Ecto neural progenitor cell (in vitro differentiated cells): ENCODE results near the gene SPRTN.
"Not testable (repeated sequence)": the region's sequence is repeated elsewhere in the genome, so short reads cannot be mapped to it uniquely, and the experiment has no call there.

ENCODE experiments used
- DNase-seq: peaks from one replicate; pipeline ENCODE4 v3.0.0-alpha.2; 2018; ENCODE audit warnings: low spot score

Gene SPRTN

DNA sequence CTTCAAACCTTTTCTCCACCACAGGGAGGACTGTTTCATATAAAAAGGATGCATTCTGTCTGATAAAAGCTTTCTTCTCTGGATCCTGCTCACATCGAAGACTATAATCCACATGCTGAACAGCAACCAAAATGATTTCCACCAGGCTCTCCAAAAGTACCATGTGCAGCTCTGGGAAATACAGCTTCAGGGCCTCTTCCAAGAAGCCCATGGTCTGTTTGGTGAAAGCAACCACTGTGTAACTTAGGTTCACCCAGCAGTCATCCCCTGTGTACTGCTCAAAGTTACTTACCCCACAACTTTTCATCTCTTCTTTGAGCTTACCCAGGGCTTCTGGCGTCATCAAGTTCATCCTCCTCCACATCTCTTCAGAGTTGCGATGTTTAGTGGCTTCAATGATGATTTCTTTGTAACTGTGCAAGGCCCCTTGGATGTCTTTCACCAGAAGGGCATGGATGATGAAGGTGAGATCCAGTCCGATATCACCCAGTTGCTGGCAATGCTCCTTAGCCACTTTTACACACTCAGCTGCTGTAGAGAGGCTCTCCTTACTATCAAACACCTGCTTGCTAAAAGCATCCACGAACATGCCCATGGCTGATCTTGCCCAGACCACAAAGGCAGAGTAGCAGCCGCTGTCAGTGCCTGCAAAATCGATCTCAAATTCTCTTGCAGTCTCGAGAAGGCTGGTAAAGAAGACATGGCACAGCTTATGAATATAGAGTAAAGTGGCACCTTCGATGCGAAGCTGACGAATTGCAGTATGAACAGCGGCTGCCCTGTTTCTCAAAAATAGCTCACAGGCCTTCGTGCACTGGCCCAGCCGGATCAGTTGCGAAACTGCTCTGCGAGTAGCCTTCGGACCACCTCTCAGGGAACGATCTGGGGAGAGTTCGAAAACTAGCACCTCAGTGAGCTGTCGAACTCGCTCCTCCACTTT lies 2.2 kb upstream of the SPRTN start:
- no peak for DNase-seq

DNA sequence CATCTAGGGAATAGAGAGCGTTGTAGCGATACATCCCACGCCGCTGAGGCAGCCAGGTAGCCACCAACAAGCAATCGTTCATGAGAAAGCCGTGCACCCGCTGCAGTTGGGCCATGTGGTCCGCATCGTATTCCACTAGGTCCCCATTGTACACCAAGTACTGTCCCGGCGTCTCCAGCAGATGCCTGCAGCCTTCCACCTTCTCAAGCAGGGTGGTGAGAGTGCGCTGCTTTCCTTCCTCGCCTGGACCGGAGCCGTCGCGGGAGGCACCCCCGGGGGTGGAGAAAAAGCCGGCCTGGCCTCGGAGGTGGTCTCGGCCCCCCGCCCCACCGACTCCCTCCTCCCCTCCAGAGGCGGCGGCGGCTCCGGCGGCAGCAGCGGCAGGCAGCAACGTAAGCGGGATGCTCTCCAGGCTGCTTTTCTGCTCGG lies 1.0 kb upstream of the SPRTN start:
- no peak for DNase-seq

DNA sequence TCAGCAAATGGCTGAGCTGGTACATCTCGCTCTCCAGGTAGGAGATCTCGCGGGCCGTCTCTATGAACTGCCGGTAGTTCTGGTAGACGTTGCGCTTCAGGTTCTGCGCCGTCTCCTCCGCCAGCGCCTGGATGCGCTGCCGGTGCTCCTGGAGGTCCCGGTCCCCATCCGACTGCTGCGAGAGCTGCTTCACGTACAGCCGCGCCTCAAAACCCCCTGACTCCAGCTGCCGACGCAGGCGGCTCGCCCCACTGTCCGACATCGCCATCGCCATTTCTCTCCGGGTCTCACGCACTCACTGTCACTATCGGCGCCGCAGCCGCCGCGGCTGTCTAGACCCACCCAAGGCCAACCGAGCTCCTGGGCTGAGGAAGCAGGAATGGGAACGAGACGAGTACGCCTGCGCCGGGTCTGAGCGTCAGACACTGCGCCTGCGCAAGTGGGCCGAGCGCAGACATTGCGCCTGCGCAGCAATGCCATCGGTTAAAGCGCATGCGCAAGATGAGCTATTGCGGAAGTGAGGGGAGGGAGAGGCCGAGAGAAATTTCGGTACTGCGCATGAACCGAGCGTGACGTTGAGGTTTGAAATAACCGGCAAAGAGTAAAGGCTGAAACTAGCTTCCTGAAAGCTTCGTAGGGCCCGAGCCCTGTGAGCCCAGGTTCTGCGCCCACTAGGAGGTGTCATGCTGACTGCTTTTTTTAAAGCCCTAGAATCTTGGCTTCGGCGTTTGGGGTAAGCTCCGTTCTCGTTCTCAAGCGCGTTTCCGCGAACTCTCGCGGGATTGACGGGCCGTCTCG lies 422 bp upstream of the SPRTN start, which contains the start of gene EXOC8:
EXOC8 (minus strand) TSS at position 381 of the 798 bp plus-strand sequence; CDS start at position 274, 107 bp downstream.
- peak; percentile 99 for DNase-seq

DNA sequence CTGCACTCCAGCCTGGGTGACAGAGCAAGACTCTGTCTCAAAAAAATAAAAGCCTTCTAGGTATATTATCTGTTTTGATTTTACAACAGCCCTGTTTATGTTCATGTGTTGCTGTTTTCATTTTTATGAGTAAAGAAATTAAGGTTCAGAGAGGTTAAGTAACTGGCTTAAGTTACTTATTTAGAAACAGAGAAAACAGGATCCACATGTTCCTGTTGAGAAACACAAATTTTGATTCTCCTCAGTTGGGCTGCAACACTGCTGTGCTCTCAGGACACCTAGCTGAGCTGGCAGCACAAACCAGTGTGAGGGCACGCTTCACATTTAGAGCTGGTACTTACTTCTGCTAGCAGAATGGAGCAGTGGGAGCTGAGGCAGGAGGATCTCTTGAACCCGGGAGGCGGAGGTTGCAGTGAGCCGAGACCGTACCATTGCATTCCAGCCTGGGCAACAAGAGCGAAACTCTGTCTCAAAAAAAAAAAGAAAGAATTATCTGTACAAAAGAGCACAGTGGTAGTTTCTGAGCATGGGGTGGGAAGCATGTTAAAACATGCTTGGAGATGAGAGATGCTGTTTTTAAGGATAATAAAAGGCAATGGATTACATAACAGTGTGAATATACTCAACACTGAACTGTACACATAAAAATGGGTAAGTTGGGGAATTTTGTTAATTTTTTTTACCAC lies 2.4 kb downstream of the SPRTN start:
- DNase-seq: no peak

DNA sequence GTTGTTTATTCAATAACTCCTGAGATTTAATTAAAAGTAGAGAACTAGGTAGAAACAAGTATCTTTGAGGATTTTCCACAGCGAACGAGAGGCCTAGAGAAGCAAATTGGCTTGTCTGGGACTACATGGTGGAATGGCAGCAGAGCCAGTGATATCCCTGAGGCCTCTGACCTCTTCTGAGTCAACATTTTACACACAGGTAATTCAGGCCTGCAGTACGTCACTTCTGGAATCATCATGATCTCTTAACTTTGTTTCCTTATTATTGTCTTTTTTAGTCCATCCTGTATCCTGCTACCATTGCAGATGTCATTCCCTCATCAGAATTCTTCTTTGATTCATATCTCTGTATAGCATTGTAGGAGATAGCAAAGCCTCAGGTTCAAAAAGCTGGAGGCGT lies 9.9 kb downstream of the SPRTN start:
- no peak for DNase-seq

DNA sequence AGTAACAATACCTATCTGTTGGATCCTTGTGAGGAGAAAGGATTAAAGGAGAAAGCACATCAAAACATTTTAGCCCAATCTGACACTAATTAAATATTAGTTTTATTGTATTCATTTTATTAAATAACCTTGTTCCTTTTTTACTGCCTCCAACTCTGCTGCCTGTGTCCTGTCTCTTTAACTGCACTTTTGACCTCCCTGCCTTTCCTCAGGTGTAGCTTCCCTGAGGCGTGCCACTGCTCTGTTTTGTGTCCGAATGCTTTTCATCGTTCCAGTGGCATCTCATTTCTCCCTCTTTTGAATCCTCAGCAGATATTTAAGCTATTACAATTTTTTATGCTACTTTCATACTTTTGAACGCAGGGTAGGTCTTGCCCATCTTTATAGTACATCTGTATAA lies 10.3 kb downstream of the SPRTN start:
- no peak for DNase-seq

DNA sequence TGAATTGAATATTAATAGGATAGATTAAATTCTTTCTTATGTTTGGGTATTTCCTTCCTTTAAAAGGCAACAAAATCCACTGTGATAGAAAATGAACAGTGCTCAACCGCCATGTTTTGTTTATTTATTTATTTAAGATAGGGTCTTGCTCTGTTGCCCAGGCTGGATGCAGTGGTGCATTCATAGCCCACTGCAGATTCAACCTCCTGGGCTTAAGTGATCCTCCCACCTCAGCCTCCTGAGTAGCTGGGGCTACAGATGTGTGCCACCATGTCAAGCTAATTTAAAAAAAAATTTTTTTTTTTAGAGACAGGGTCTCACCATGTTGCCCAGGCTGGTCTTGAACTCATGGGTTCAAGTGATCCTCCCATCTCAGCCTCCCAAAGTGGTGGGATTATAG lies 10.8 kb downstream of the SPRTN start:
- not testable (repeated sequence) for DNase-seq

DNA sequence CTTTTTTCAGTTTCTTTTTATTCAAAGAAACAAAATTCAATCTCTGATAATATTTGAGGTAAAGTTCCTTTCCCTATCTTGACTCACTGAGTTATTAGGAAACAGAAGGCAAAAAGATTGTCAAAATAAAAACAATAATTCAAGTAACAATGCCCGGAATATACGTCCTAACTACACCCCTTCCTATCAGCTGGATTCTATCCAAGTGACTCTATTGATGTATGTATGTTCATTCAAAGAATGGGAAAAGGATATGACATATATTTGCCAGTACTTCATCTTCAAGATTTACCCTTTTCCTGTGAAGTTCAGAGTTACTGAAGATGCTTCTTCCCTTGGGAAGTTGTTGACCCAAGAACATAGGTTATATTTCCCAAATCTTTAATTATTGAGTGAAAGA lies 13.7 kb downstream of the SPRTN start:
- no peak for DNase-seq

DNA sequence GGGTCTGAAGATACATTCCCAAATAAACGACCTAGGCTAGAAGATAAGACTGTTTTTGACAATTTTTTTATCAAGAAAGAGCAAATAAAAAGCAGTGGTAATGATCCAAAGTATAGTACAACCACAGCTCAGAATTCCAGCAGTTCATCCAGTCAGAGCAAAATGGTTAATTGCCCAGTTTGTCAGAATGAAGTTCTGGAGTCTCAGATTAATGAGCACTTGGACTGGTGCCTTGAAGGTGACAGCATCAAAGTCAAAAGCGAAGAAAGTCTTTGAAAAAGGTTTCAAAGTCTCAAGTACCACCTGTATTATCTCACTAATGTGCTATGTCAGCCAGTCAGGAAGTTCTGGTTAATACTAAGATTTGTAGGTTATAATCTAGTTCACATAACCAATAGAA lies 15.0 kb downstream of the SPRTN start:
- DNase-seq: no peak

DNA sequence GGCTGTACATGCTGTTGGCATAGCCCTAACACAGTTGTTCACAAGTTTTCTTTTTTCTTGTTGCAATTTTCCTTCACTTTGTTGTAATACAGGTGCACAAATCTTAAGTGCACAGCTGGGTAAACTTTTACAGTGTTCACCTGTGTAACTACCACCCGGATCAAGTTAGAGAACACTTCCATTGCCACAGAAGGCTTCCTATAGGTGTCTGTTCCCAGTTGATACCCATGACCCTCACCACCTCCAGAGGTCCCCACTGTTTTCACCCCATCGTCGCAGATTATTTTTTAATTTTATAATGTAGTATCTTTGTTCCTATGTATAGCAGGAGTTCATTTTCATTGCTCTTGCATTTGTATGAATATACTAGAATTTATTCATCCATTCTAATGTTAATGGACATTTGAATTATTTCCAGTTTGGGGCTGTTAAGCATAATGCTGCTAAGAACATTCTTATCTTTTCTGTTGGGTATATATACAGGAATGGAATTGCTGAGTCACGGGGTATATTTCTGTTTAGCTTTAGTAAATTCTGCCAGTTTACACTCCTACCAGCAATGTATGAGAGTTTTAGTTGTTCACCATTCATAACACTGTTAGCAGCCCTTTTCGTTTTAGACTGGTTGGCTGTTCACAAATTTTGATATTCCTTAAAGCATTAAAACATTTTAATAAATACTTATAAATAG lies 16.4 kb downstream of the SPRTN start:
- no peak for DNase-seq

DNA sequence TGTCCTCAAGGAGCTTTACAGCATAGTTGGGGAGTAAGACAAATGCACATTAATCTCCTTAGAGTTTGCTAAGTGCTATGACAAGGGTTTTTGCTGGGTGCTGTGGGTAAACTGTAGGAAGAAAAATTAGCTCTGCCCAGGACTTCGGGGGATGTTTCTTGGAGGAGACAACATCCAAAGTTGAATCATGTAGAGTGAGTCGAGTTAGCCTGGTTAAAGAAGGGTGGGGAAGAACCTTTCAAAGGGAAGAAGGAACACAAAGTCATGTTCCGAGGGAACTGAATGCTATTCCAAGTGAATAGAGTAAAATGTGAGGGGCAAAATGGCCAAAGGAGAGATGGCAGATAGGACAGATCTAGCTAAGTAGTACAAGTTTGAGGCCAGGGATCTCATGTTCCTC lies 17.1 kb downstream of the SPRTN start:
- no peak for DNase-seq

DNA sequence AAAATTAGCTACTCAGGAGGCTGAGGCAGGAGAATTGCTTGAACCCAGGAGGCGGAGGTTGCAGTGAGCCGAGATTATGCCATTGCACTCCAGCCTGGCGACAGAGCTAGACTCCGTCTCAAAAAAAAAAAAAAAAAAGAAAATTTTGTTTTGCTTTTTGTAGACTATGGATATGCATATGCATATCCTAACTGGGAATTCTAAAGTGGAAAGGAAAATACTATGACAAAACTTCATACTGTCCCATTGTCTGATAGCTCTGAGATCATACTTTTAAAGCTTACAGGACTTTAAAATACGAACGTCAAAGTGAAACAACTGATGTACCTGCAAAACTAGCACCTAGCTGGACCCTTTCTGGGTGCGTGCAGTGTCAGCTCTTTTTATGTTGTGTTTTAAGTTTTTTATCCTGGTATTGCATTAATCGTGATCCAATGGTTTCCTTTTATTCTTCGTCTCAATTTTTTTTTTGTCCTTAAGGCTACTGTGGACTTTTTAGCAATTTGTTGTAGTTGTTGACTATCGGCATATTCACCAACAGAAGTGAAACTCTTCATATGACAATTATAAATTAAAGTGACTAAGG lies 19.2 kb downstream of the SPRTN start:
- DNase-seq: no peak

DNA sequence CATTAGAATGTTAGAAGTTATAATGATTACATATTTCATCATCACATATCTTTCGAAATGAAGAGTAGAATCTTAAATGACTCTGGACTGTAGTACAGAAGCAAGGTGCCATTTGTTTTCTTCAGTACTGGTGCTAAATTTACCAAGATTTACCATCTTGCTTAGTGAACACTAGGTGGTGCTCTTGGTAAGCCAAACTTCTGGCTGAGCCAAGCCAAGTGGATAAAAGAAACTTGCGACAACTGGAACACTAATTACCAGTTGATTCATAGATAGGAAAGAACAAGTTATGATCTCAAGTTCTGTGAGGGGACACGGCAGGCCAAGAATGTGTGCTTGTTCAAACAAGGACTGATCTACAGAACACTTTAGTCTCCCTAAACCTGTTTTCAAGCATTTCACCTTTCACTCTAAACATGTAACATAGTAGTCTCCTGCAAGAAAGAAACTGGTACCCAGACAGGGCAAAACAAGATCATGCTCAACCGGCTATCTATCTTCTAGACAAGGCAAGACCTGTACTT lies 19.8 kb downstream of the SPRTN start:
- no peak for DNase-seq

DNA sequence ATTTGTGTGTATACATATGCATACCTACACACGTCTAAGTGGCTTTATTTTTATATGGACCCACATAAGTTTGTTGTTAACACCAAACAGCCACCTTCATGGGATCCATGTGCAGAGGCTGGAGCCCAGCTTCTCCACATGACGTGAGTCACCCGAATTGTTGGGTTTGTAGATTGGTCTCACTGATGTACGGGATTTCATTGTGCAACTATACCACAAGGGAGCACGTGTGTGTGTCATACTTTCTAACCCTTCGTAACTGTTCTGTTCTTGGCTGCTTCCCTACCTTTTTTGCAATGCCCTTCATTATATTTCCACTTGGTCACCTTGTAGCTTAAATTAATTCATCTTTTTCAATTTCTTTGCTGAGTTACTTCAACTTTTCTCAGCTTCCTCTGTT lies 21.0 kb downstream of the SPRTN start:
- no peak for DNase-seq

DNA sequence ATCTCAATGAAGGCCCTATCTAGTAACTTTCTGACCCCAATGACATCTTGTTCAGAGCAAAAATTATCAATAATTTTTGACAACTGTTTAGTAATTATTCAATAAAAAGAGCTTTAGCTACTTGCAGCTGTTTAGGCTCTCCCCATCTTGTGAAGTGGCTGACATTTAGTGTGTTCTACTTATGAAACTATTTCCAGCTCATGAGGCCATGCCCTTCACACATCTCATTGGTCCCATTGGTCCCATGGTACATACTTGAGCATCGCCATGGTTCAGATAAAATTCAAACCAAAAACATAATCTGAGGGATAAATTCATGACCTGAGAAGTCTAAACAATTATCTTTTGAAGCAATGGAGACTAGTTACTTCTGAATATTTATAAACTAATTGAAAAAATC lies 24.2 kb downstream of the SPRTN start:
- no peak for DNase-seq

DNA sequence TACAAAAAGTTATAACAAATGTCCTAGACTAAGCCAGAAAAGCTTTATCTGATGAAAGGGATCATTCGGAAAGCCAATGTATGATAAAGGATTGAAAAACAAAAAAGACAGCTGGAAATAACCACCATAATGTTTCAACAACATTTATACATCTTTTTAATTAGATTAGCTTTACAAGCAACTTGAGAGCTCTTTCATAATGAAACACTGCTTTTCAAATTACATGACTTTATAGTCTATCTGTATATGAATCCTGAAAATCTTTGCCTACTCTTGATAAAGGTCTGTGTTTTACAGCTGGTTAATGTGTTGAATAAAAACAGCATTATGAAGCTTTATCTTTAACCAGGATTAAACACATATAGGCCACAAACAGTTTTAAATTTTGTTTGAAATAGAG lies 25.5 kb downstream of the SPRTN start:
- no peak for DNase-seq

DNA sequence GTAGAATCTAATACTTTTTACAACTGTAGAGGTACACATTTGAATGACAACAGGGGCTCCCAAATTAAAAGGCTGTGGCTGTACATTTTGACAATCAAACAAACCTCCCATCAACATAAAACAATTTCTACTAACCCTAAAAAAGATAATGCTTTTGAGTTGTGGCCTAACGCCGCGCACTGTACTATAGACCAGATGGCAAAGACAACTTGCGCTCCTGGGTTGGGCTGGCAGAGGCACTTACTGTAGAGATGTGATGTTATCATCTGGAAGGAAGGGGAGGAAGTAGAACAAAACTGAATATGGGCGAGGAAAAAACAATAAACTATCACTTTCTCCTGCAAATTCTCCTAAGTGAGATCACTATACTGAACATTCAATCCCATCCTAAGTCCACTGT lies 26.1 kb downstream of the SPRTN start:
- DNase-seq: no peak

DNA sequence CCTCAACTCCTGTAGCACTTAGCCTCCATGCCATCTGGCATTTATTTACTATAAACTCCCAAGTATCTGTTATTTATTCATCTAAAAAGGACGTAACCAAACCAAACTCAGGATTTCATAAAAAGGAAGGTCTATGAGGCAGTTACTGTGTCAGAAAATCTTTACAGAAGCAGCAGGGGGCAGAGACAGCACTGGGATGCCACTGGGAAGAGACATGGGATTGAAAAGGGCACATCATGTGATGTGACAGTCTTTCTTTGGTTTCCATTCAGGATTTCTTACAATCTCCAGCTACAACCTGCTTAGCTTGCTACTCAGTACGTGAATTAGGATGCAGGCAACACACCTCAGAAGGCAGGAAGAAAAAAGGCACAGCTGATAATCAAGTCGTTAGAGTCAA lies 31.2 kb downstream of the SPRTN start:
- no peak for DNase-seq

DNA sequence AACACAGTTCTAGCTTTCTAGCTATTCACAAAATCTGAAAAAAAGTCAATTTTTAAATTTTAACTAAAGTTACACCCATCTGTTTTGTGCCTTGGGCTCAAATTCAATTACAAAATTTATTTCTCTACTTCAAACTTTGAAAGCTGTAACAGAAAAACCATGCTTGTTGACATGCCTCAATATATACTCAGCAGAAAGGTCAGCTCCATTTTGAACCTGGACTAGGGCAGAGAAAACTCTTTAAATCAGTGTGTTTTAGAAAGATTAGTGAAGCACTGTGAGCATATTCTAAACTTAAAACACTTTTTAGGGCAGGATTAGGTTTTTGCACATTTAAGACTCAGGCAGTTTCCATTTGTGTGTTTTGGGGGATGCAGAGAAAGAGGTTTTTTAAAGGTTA lies 34.4 kb downstream of the SPRTN start:
- DNase-seq: no peak

DNA sequence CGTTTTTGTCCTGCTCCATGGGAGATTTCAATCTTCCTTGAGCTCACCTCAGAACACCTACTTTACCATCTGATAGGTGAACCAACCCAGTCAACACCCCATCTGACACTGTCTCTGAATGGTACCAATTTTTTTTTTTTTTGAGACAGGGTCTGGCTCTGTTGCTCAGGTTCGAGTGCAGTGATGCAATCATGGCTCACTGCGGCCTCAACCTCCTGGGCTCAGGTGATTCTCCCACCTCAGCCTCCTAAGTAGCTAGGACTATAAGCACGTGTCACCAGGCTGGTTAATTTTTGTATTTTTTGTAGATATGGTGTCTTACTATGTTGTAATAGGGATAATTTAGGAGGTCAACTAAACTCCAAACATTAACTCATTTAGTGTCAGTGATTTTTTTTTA lies 36.3 kb downstream of the SPRTN start:
- no peak for DNase-seq

DNA sequence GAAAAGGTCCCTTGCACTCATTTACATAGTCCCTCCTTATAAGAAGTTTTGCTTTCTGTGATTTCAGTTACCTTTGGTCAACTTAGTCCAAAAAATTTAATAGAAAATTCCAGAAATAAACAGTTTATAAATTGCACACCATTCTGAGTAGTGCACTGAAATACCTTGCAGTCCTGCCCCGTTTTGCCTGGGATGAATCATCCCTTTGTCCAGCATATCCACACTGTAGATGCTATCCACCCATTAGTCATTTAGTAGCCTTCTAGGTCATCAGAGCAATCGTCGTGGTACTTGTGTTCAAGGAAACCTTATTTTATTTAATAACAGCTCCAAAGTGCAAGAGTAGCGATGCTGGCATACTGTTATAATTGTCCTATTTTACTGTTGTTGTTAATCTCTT lies 38.0 kb downstream of the SPRTN start:
- DNase-seq: no peak
